OCI-LY7 (cell line): ENCODE results near the gene NDUFAF2.

Experiments used
- CTCF ChIP-seq: fragments of 200-600 bp; sonication (generic); conservative IDR thresholded peaks from 2 replicates; pipeline ENCODE4 v1.5.1; 2014; ENCODE audit warnings: mild to moderate bottlenecking, antibody characterized with exemption, low read length, moderate library complexity, mixed read lengths
- EZH2phosphoT487 ChIP-seq: fragments of 200-600 bp; sonication (generic); IDR thresholded peaks from 2 replicates; pipeline ENCODE4 v1.6.1; 2018; ENCODE audit warnings: low read depth, borderline replicate concordance, mild to moderate bottlenecking, mixed run types, antibody characterized with exemption, low read length, moderate library complexity, mixed read lengths

- TF ChIP-seq CTCF (no peak), EZH2phosphoT487 (no peak)
Observed at GRCh38 chr5:61047346-61047745, 102.3 kb downstream of the NDUFAF2 start.
